DND-41 (cell line): ENCODE measurements around the gene RILPL1.

Experiments used
- ATAC-seq: fragments of 200-7000 bp; cut with Tn5 transposase; 3 replicates; pipeline ENCODE4 v1.9.1; 2021; ENCODE audit warnings: low read depth; ENCODE audit not compliant: insufficient read depth
- DNase-seq: peaks from one replicate; pipeline ENCODE4 v3.0.0-alpha.2; 2020
- H2AFZ ChIP-seq: 2 replicates; pipeline ENCODE4 v1.6.0; 2012; ENCODE audit warnings: low read depth, low read length
- H3K27ac ChIP-seq: 2 replicates; pipeline ENCODE4 v1.5.1; 2012; ENCODE audit warnings: low read length, inconsistent platforms
- H3K27me3 ChIP-seq: fragments of 200-600 bp; sonication (generic); 2 replicates; pipeline ENCODE4 v1.6.0; 2012; ENCODE audit warnings: low read length, mild to moderate bottlenecking, inconsistent platforms; ENCODE audit not compliant: insufficient read depth, poor library complexity
- H3K36me3 ChIP-seq: 2 replicates; pipeline ENCODE4 v1.5.1; 2012; ENCODE audit warnings: low read length, inconsistent platforms; ENCODE audit not compliant: insufficient read depth
- H3K4me1 ChIP-seq: 2 replicates; pipeline ENCODE4 v1.5.1; 2012; ENCODE audit warnings: mild to moderate bottlenecking, low read length; ENCODE audit not compliant: insufficient read depth
- H3K4me2 ChIP-seq: 2 replicates; pipeline ENCODE4 v1.6.0; 2012; ENCODE audit warnings: mild to moderate bottlenecking, moderate library complexity, low read length, inconsistent platforms; ENCODE audit not compliant: insufficient read depth
- H3K4me3 ChIP-seq, 2 experiments: fragments of 200-600 bp in 1 of 2; shearing (Covaris generic) in 1 of 2; 2 replicates each; pipeline ENCODE4 v1.5.1; 2012 to 2016; ENCODE audit warnings: inconsistent platforms in 2 of 2, low read length in 2 of 2, mild to moderate bottlenecking in 2 of 2, low read depth in 1 of 2, moderate library complexity in 1 of 2
- H3K79me2 ChIP-seq: 2 replicates; pipeline ENCODE4 v1.6.0; 2012; ENCODE audit warnings: low read length, inconsistent platforms; ENCODE audit not compliant: insufficient read depth
- H3K9ac ChIP-seq: 2 replicates; pipeline ENCODE4 v1.6.0; 2012; ENCODE audit warnings: low read depth, mild to moderate bottlenecking, inconsistent platforms, low read length, moderate library complexity
- H3K9me3 ChIP-seq: 2 replicates; pipeline ENCODE4 v1.5.1; 2012; ENCODE audit warnings: low read length, moderate library complexity, mild to moderate bottlenecking, inconsistent platforms; ENCODE audit not compliant: insufficient read depth, severe bottlenecking
- H4K20me1 ChIP-seq: 2 replicates; pipeline ENCODE4 v1.6.0; 2012; ENCODE audit warnings: low read length; ENCODE audit not compliant: insufficient read depth
- CTCF ChIP-seq: IDR thresholded peaks from 2 replicates; pipeline ENCODE4 v1.5.1; 2012; ENCODE audit warnings: borderline replicate concordance, low read length, moderate library complexity, mild to moderate bottlenecking; ENCODE audit not compliant: poor library complexity, severe bottlenecking; ENCODE audit errors: extremely low read depth
- EZH2 ChIP-seq: IDR thresholded peaks from 3 replicates; pipeline ENCODE4 v1.6.1; 2012; ENCODE audit warnings: borderline replicate concordance, low read depth, mild to moderate bottlenecking, moderate library complexity, low read length, inconsistent platforms; ENCODE audit not compliant: severe bottlenecking

The RILPL1 gene

GRCh38 chr12:123491481-123491880 lies 42.0 kb downstream of the RILPL1 start:
- Histone ChIP-seq H3K4me1 (no peaks in the 10 kb centered on the region), H2AFZ (no peak overlapping the region), H3K4me3 (no peak overlapping the region), H3K36me3 (no peaks in the 10 kb centered on the region), H4K20me1 (no peaks in the 10 kb centered on the region), H3K4me2 (no peak overlapping the region), H3K9ac (no peak overlapping the region), H3K79me2 (no peaks in the 10 kb centered on the region), H3K27ac (no peak overlapping the region), H3K9me3 (no peaks in the 10 kb centered on the region), H3K27me3 (no peaks in the 10 kb centered on the region)
- DNase-seq: no peak
- no peak for ATAC-seq
- TF ChIP-seq EZH2 (no peak), CTCF (no peak)

DNA sequence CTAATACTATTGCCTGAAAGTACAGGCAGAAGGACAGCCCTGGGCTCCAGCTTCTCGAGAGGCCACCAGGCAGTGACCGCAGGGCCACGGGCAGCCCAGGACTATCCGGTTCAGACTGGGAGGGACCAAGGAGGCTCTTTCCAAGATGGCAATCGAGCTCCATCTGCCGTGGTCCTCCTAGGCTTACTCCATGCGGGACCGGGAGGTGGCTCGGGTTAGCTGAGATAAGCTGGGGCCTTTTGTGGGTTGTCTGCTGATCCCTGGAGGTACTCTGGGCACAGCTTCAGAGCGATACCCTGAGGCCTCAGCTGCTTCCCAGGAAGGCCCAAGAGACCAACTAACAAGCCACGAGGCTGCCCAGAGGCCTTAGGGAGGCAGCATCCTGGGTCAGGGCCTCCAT lies 42.5 kb downstream of the RILPL1 start:
- Histone ChIP-seq H4K20me1 (no peaks in the 10 kb centered on the region), H3K36me3 (no peaks in the 10 kb centered on the region), H3K9me3 (no peaks in the 10 kb centered on the region), H3K9ac (no peak overlapping the region), H3K4me3 (no peak overlapping the region), H3K27ac (no peak overlapping the region), H3K4me1 (no peaks in the 10 kb centered on the region), H3K79me2 (no peaks in the 10 kb centered on the region), H3K4me2 (no peak overlapping the region), H2AFZ (no peak overlapping the region), H3K27me3 (no peaks in the 10 kb centered on the region)
- no peak for TF ChIP-seq EZH2
- TF ChIP-seq CTCF: no peak
- ATAC-seq (no peak), DNase-seq (no peak)

DNA sequence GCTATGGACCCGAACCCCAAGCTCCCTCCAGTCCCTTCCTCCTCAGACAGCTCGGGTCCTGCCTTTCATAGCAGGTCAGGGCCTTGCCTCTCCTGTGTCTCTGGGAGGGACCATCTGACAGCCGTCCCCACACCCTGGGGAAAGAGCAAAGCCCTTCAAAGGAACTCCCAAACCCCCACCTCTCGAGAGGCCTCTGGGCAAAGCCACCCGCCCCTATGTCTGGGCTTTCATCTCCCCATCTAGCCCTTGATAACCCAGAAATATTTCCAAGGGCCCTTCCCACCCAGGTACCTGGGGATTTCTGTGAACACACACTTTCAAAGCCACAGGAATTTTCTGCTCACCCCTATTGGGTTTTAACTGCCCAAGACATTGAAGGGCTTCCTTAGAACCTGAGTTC lies 43.4 kb downstream of the RILPL1 start:
- H3K27me3 ChIP-seq: no peaks in the 10 kb centered on the region
- H3K27ac ChIP-seq: no peak overlapping the region
- H3K36me3 ChIP-seq: no peaks in the 10 kb centered on the region
- no peaks in the 10 kb centered on the region for H3K79me2 ChIP-seq
- no peaks in the 10 kb centered on the region for H3K4me1 ChIP-seq
- ATAC-seq (no peak), DNase-seq (no peak)
- TF ChIP-seq EZH2: no peak
- TF ChIP-seq CTCF: no peak
- H3K4me3 ChIP-seq: no peak overlapping the region
- no peak overlapping the region for H2AFZ ChIP-seq
- no peak overlapping the region for H3K9ac ChIP-seq
- no peak overlapping the region for H3K4me2 ChIP-seq
- H4K20me1 ChIP-seq: no peaks in the 10 kb centered on the region
- H3K9me3 ChIP-seq: no peaks in the 10 kb centered on the region

DNA sequence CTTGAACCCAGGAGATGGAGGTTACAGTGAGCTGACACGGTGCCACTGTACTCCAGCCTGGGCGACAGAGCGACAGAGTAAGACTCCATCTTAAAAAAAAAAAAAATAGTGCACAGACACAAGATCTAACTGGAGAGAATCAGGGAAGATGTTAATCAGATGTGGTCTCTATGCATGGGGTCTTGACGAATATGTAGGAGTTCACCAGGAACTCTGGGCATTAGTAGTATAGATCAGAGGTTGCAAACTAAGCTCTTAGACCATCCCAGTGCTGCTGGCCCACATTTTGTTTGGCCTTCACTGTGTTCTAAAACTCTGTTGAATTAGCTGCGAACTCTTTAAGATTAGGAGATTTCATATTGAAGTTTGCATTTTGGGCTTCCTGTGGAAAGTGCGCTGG lies 43.9 kb downstream of the RILPL1 start:
- H3K36me3 ChIP-seq: no peaks in the 10 kb centered on the region
- H4K20me1 ChIP-seq: no peaks in the 10 kb centered on the region
- TF ChIP-seq EZH2: no peak
- no peak for TF ChIP-seq CTCF
- no peak overlapping the region for H3K9ac ChIP-seq
- DNase-seq: no peak
- no peaks in the 10 kb centered on the region for H3K27me3 ChIP-seq
- no peak overlapping the region for H2AFZ ChIP-seq
- no peaks in the 10 kb centered on the region; the same call in 1 of the 2 replicates for H3K4me1 ChIP-seq
- no peaks in the 10 kb centered on the region for H3K9me3 ChIP-seq
- H3K27ac ChIP-seq: no peak overlapping the region
- H3K4me2 ChIP-seq: no peak overlapping the region
- H3K4me3 ChIP-seq: no peak overlapping the region
- ATAC-seq: no peak
- H3K79me2 ChIP-seq: no peaks in the 10 kb centered on the region
